ENCODE measurements around the gene MATN4. TPM values are rescaled to one million over a fixed set of nuclear protein-coding genes. Genes with fewer than 3 reads are reported as not detected.

Gene MATN4
- total RNA-seq, 1 donor from 2014 or later, result not detected

GRCh38 chr20:45294003-45294368, 14.1 kb downstream of the MATN4 start:
- peaks cover 21% of the 10 kb centered on the region for H3K4me1 Mint-ChIP-seq
- no peaks in the 10 kb centered on the region for H3K9me3 Mint-ChIP-seq
- peak overlapping the region; percentile 80 for H3K4me3 Mint-ChIP-seq
- no peak overlapping the region for H3K27ac Mint-ChIP-seq
- ChIA-PET POLR2A (interaction anchor here (0.6 to 1.6 kb wide), 2 partner anchors 69 to 234 kb away, joined by 6 to 7 read pairs; partner anchors contain the start of gene SYS1), CTCF (interaction anchor here (0.6 to 5.6 kb wide), 20 partner anchors 10 to 477 kb away, joined by 3 to 45 read pairs (median 4); partner anchors contain the start of genes KCNS1 and SYS1)
- peak; percentile 7 for TF ChIP-seq CTCF (IDR thresholded peaks at IDR 0.05)
- H3K36me3 Mint-ChIP-seq (ENCODE audit: low read depth), result no peaks in the 10 kb centered on the region
- no peak for ATAC-seq (ENCODE audit: low read depth)
- DNase-seq, result no peak
- H3K27me3 Mint-ChIP-seq, result peaks cover 29% of the 10 kb centered on the region
- intact Hi-C loops (cut with micrococcal nuclease), result loop anchor here (5.0 to 10.0 kb wide), 3 partner anchors 157 to 1079 kb away; partner anchors contain the start of genes OSER1 and YWHAB

DNA sequence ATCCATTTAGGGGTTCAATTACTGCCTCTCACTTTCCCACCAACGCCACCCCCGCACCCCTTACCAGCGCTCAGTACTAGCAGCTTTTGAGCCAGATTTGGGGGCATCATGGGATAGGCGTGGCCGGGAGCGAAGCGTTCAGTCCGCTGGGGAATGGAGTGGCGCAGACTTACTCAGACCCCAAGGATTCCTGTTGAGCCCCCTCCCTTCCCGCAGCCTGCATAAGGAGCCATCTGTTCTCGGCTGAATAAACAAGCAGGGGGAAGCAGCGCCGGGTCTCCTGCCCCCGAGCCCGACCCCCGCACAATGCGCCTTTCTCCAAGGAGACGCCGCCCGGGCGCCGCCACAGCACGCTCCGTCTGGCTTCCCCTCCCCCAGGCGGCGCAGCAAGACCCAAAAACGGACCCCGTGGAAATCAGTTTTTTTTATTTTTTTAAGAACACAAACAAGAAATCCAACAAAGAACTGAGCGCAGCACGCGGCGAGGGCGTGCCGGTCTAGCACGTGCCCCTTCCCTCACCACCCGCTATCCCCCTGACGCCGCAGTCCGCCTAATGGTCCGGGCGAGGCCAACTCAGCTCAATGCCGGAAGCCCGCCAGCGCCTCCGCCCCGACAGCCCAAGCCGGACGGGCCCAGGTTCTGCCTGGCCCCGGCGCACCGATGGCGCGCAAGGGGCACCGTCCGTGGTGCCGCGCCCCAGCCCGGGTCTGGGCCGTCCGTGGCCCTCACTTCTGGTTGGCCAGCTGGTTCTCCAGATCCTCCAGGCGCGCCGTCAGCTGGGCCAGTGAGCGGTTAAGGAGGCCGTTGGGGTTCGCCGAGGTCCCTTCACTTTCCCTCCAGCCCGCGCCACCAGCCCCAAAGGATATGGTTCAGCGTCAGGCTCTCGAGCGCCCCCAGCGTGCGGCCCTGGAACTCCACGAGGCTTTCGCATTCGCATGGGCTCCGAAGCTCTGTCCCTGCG, 14.8 kb downstream of the MATN4 start:
- Mint-ChIP-seq H3K4me3 (peak overlapping the region; percentile 80), H3K9me3 (no peaks in the 10 kb centered on the region), H3K27ac (no peak overlapping the region), H3K4me1 (peaks cover 21% of the 10 kb centered on the region), H3K27me3 (peaks cover 27% of the 10 kb centered on the region), H3K36me3 (ENCODE audit: low read depth) (no peaks in the 10 kb centered on the region)
- intact Hi-C loops (cut with micrococcal nuclease), result loop anchor here (5.0 to 10.0 kb wide), 3 partner anchors 156 to 1079 kb away; partner anchors contain the start of genes OSER1 and YWHAB
- ChIA-PET POLR2A (interaction anchor here (0.6 to 1.6 kb wide), 2 partner anchors 69 to 234 kb away, joined by 6 to 7 read pairs; partner anchors contain the start of gene SYS1), CTCF (interaction anchor here (0.7 to 5.6 kb wide), 21 partner anchors 9 to 478 kb away, joined by 3 to 45 read pairs (median 4); partner anchors contain the start of genes KCNS1 and SYS1)
- ATAC-seq (ENCODE audit: low read depth), result peak; percentile 89
- peak; percentile 87 for TF ChIP-seq CTCF (IDR thresholded peaks at IDR 0.05)
- DNase-seq, result peak; percentile 78

DNA sequence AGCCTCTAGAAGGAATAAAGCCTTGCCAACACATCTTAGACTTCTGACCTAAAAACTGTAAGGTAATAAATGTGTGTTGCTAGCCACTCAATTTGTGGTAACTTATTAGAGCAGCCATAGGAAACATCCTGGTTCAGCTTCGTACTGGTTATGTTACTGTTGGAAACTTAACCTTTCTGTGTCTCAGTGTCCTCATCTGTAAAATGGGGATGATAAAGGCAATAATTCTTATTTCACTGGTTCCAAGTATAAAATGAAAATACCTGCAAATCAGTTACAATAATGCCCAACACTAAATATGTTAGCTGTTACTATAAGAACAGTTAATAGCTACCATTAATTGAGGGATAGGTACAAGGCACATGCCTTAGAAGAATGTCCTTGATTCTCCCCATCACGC, 15.8 kb downstream of the MATN4 start:
- ATAC-seq (ENCODE audit: low read depth), result no peak
- CTCF ChIA-PET, result interaction anchor here (1.1 to 5.6 kb wide), 10 partner anchors 11 to 479 kb away, joined by 3 to 45 read pairs (median 12); no protein-coding TSS in a partner anchor
- intact Hi-C loops (cut with micrococcal nuclease), result loop anchor here (5.0 to 10.0 kb wide), 3 partner anchors 155 to 1078 kb away; partner anchors contain the start of genes OSER1 and YWHAB
- no peaks in the 10 kb centered on the region for H3K9me3 Mint-ChIP-seq
- H3K36me3 Mint-ChIP-seq (ENCODE audit: low read depth), result no peaks in the 10 kb centered on the region
- peaks cover 22% of the 10 kb centered on the region for H3K27me3 Mint-ChIP-seq
- H3K27ac Mint-ChIP-seq, result no peak overlapping the region
- DNase-seq, result no peak
- no peak for TF ChIP-seq CTCF (IDR thresholded peaks at IDR 0.05)
- no peak overlapping the region for H3K4me3 Mint-ChIP-seq
- POLR2A ChIA-PET, result no interaction called here
- H3K4me1 Mint-ChIP-seq, result peaks cover 21% of the 10 kb centered on the region

GRCh38 chr20:45291526-45291925, 16.6 kb downstream of the MATN4 start:
- ChIA-PET CTCF (interaction anchor here (0.7 to 5.6 kb wide), 12 partner anchors 12 to 1256 kb away, joined by 3 to 45 read pairs (median 4); no protein-coding TSS in a partner anchor), POLR2A (no interaction called here)
- intact Hi-C loops (cut with micrococcal nuclease), result loop anchor here (1.0 to 10.0 kb wide), 6 partner anchors 154 to 1077 kb away; partner anchors contain the start of genes OSER1 and YWHAB
- no peaks in the 10 kb centered on the region for H3K36me3 Mint-ChIP-seq (ENCODE audit: low read depth)
- TF ChIP-seq CTCF (IDR thresholded peaks at IDR 0.05), result no peak
- H3K9me3 Mint-ChIP-seq, result no peaks in the 10 kb centered on the region
- H3K27me3 Mint-ChIP-seq, result peaks cover 22% of the 10 kb centered on the region
- DNase-seq (no peak), ATAC-seq (ENCODE audit: low read depth) (no peak)
- no peak overlapping the region for H3K4me3 Mint-ChIP-seq
- no peak overlapping the region for H3K27ac Mint-ChIP-seq
- peaks cover 21% of the 10 kb centered on the region for H3K4me1 Mint-ChIP-seq
